K562 (cell line): ENCODE measurements around the gene AMZ2. TPM values are rescaled to one million over a fixed set of nuclear protein-coding genes. Genes with fewer than 3 reads are reported as not detected.

Source experiments
- ATAC-seq: fragments of 200-7000 bp; cut with Tn5 transposase; 3 replicates; pipeline ENCODE4 v1.9.1; 2020; ENCODE audit warnings: moderate library complexity
- BruUV-seq: library from RNA; stranded (reverse); fragments of 400-500 nt; replicated peaks from 2 replicates; lab custom pipeline; 2021; lab: Mats Ljungman, UMichigan
- CTCF ChIA-PET: fragments of 300-600 bp; formaldehyde crosslinking; extraction: SDS; loops from one replicate; lab custom pipeline; 2021; ENCODE audit warnings: low intra/inter-chr PET ratio; lab: Yijun Ruan, JAX
- POLR2A ChIA-PET: fragments of 300-600, 350-650 bp; sonication (Branson Sonifier 250); formaldehyde crosslinking; extraction: SDS; loops from one replicate; lab custom pipeline; 2021; ENCODE audit warnings: antibody characterized with exemption, inconsistent platforms; lab: Yijun Ruan, JAX
- DNase-seq, 4 experiments: peaks; one replicate each; pipeline versions ENCODE4 v3.0.0 to v3.0.0-alpha.2; 2011 to 2018; ENCODE audit warnings: low spot score in 3 of 4, mixed read lengths in 3 of 4; ENCODE audit errors: extremely low read depth in 1 of 4
- FAIRE-seq: peaks from 2 replicates; lab custom pipeline; 2011; peaks lifted over from hg19 to GRCh38; lab: Jason Lieb, UNC
- H2AFZ ChIP-seq: 2 replicates; pipeline ENCODE4 v1.6.0; 2011; ENCODE audit warnings: low read depth, low read length, control low read depth, inconsistent platforms
- H3K27ac ChIP-seq: fragments of 200-600 bp; 3 replicates; pipeline ENCODE4 v1.8.0; 2011; ENCODE audit warnings: low read depth, mild to moderate bottlenecking, control low read depth, inconsistent platforms, low read length, moderate library complexity, mixed read lengths; ENCODE audit errors: extremely low read depth
- H3K27me3 ChIP-seq, 2 experiments: fragments of 300-600 bp in 1 of 2; 2 replicates in 1 of 2; 3 replicates in 1 of 2; pipeline versions ENCODE4 v1.6.0 to v1.8.0; 2011; ENCODE audit warnings: inconsistent platforms in 2 of 2, low read length in 2 of 2, mild to moderate bottlenecking in 1 of 2, mixed read lengths in 1 of 2, moderate library complexity in 1 of 2; ENCODE audit not compliant: control insufficient read depth in 2 of 2, insufficient read depth in 2 of 2
- H3K36me3 ChIP-seq: fragments of 300-600 bp; 3 replicates; pipeline ENCODE4 v1.8.0; 2011; ENCODE audit warnings: mild to moderate bottlenecking, low read length, inconsistent platforms; ENCODE audit not compliant: control insufficient read depth, insufficient read depth
- H3K4me1 ChIP-seq, 2 experiments: fragments of 200-600 bp in 1 of 2; replicated peaks in 1 of 2; 2 replicates in 1 of 2; 3 replicates in 1 of 2; pipeline versions ENCODE4 v1.5.1 to v1.8.0; 2011; ENCODE audit warnings: inconsistent platforms in 2 of 2, low read length in 2 of 2, mild to moderate bottlenecking in 1 of 2, mixed read lengths in 1 of 2, moderate library complexity in 1 of 2; ENCODE audit not compliant: control insufficient read depth in 2 of 2, insufficient read depth in 2 of 2
- H3K4me2 ChIP-seq: 2 replicates; pipeline ENCODE4 v1.6.1; 2011; ENCODE audit warnings: low read length, control low read depth, inconsistent platforms, mixed read lengths; ENCODE audit not compliant: insufficient read depth
- H3K4me3 ChIP-seq: fragments of 200-600 bp; sonication (generic), shearing (Covaris generic); 2 replicates; pipeline ENCODE4 v1.5.1; 2016; ENCODE audit warnings: control low read depth, inconsistent platforms
- H3K79me2 ChIP-seq: fragments of 200-600 bp; 3 replicates; pipeline ENCODE4 v1.8.0; 2011; ENCODE audit warnings: low read length, inconsistent platforms; ENCODE audit not compliant: control insufficient read depth, insufficient read depth
- H3K9ac ChIP-seq, 2 experiments: 2 replicates each; pipeline versions ENCODE4 v1.6.0 to v1.6.1; 2011; ENCODE audit warnings: low read depth in 2 of 2, low read length in 2 of 2, control low read depth in 1 of 2, inconsistent platforms in 1 of 2, mild to moderate bottlenecking in 1 of 2, mixed read lengths in 1 of 2; ENCODE audit not compliant: insufficient read depth in 1 of 2
- H3K9me1 ChIP-seq: one replicate; pipeline ENCODE4 v1.6.0; 2011; ENCODE audit warnings: inconsistent platforms, mild to moderate bottlenecking, low read length, moderate library complexity; ENCODE audit not compliant: control insufficient read depth, insufficient read depth
- H3K9me3 ChIP-seq: replicated peaks from 2 replicates; pipeline ENCODE4 v1.5.1; 2011; ENCODE audit warnings: low read depth, low read length, inconsistent platforms; ENCODE audit not compliant: control insufficient read depth, insufficient read depth
- H4K20me1 ChIP-seq: replicated peaks from 2 replicates; pipeline ENCODE4 v1.6.1; 2011; ENCODE audit warnings: low read length, inconsistent platforms, mixed read lengths; ENCODE audit not compliant: control insufficient read depth, insufficient read depth
- FOXJ3 ChIP-seq: sonication (generic); formaldehyde crosslinking; IDR thresholded peaks from 2 replicates; pipeline ENCODE4 v1.4.0; 2020; ENCODE audit warnings: mild to moderate bottlenecking, missing genetic modification reagents
- JUND ChIP-seq, 2 experiments: IDR thresholded peaks; 2 replicates in 1 of 2; 3 replicates in 1 of 2; pipeline ENCODE4 v1.6.1; 2011; ENCODE audit warnings: borderline replicate concordance in 2 of 2, low read depth in 2 of 2, low read length in 2 of 2, improper control_type of control experiment in 1 of 2, missing biosample characterization in 1 of 2, missing genetic modification characterization in 1 of 2, missing genetic modification reagents in 1 of 2
- KAT2B ChIP-seq: IDR thresholded peaks from one replicate; pipeline ENCODE4 v1.6.1; 2012; ENCODE audit warnings: low read depth, mild to moderate bottlenecking, control low read depth, inconsistent platforms, low read length, moderate library complexity
- MAFF ChIP-seq: IDR thresholded peaks from 2 replicates; pipeline ENCODE4 v1.6.1; 2012; ENCODE audit warnings: low read length, improper control_type of control experiment
- MECOM ChIP-seq: fragments of 250-450 bp; sonication (Bioruptor Pico); IDR thresholded peaks from 2 replicates; pipeline ENCODE4 v1.8.0; 2022; ENCODE audit warnings: inconsistent platforms
- MYBL2 ChIP-seq, 2 experiments: fragments of 450-650 bp in 1 of 2; sonication (generic) in 1 of 2; formaldehyde crosslinking in 1 of 2; IDR thresholded peaks; 2 replicates each; pipeline versions ENCODE4 v1.6.1 to v1.8.1; 2017 to 2022; ENCODE audit warnings: borderline replicate concordance in 1 of 2, inconsistent platforms in 1 of 2, low read depth in 1 of 2, mild to moderate bottlenecking in 1 of 2, missing genetic modification reagents in 1 of 2, moderate library complexity in 1 of 2
- NCOA4 ChIP-seq: fragments of 450-650 bp; IDR thresholded peaks from 2 replicates; pipeline ENCODE4 v1.6.1; 2018; ENCODE audit warnings: mild to moderate bottlenecking; ENCODE audit not compliant: partially characterized antibody
- NFIC ChIP-seq: fragments of 450-650 bp; IDR thresholded peaks from 2 replicates; pipeline ENCODE4 v1.6.1; 2017; ENCODE audit warnings: mild to moderate bottlenecking, inconsistent platforms
- OTX1 ChIP-seq: fragments of 450-650 bp; formaldehyde crosslinking; IDR thresholded peaks from 2 replicates; pipeline ENCODE4 v1.4.0; 2022; ENCODE audit warnings: mild to moderate bottlenecking
- POU5F1 ChIP-seq: fragments of 150-350 bp; IDR thresholded peaks from 2 replicates; pipeline ENCODE4 v1.6.1; 2014; ENCODE audit warnings: borderline replicate concordance, low read length, low read depth, mild to moderate bottlenecking; ENCODE audit not compliant: partially characterized antibody
- PURB ChIP-seq: sonication (generic); formaldehyde crosslinking; IDR thresholded peaks from 2 replicates; pipeline ENCODE4 v1.9.0; 2021; ENCODE audit warnings: low read depth, mild to moderate bottlenecking, missing genetic modification reagents
- THAP12 ChIP-seq: fragments of 250-450 bp; sonication (Bioruptor Pico); IDR thresholded peaks from 2 replicates; pipeline ENCODE4 v1.9.0; 2021; ENCODE audit warnings: mild to moderate bottlenecking, inconsistent platforms
- ZNF398 ChIP-seq: fragments of 250-450 bp; sonication (Bioruptor Pico); IDR thresholded peaks from 2 replicates; pipeline ENCODE4 v1.8.0; 2021; ENCODE audit warnings: moderate library complexity, mild to moderate bottlenecking, inconsistent platforms
- WGBS: fragments of 100-300 bp; shearing (Covaris generic); methylation state at CpG from one replicate; pipeline ENCODE4 v1.1.6; 2016; ENCODE audit warnings: low coverage, mixed read lengths; ENCODE audit not compliant: insufficient coverage; ENCODE audit errors: missing lambda C conversion rate; 5-methylcytosine and 5-hydroxymethylcytosine counted together
- in situ Hi-C: fragments of 300-500 bp; cut with MboI; formaldehyde crosslinking; loops from 4 replicates; pipeline ENCODE4 v1.15.0; 2018; ENCODE audit warnings: inconsistent platforms, mixed read lengths
- intact Hi-C: fragments of 100-400 bp; cut with micrococcal nuclease; formaldehyde crosslinking; loops from 2 replicates; pipeline ENCODE4 v1.14.2; 2022
- polyA plus RNA-seq, 8 experiments: library from polyadenylated mRNA; depleted of rRNA in 4 of 8; stranded (reverse) in 5 of 8; unstranded in 3 of 8; fragments of >200 nt; fragmentation: Nextera tagmentation in 2 of 8; fragmentation: Illumina TruSeq in 1 of 8; extraction: Ambion mirVana in 2 of 8; extraction: Trizol in 1 of 8; gene quantifications; 2 replicates each; pipeline versions ENCODE4 v1.2.1 to v1.2.3, GENCODE V29; 2011 to 2014; ENCODE audit warnings: inconsistent platforms in 1 of 8, missing spikeins in 1 of 8
- total RNA-seq, 7 experiments: library from RNA; depleted of rRNA in 6 of 7; stranded (reverse); fragments of >200 nt in 6 of 7; fragmentation: Illumina TruSeq in 2 of 7; extraction: Trizol in 2 of 7; gene quantifications; 2 replicates each; pipeline versions ENCODE4 v1.2.1 to v1.2.3, GENCODE V29; 2011 to 2021; ENCODE audit warnings: low replicate concordance in 1 of 7

The AMZ2 gene
- total and polyA plus RNA-seq, 9 of the 15 experiments (the other 6 are each of a cell fraction or from before 2014, with no cell fraction given): 22.6 to 92.2 (median 52.6) TPM

- H3K9me3 ChIP-seq: no peaks in the 10 kb centered on the region
- POLR2A ChIA-PET: no interaction called here
- ATAC-seq: no peak
- no peak overlapping the region for H3K27ac ChIP-seq
- no peak overlapping the region for H3K4me2 ChIP-seq
- in situ Hi-C loops: no loop called here
- H3K9ac ChIP-seq: no peak overlapping the region
- no peak overlapping the region for H3K4me3 ChIP-seq
- H3K27me3 ChIP-seq: no peaks in the 10 kb centered on the region; a peak in 2 of 5 replicates
- H3K4me1 ChIP-seq: peaks cover 8 to 22% of the 10 kb centered on the region in 2 experiments
- H3K9me1 ChIP-seq: no peaks in the 10 kb centered on the region
- WGBS: 84% methylated on average over 7 of the region's 7 CpGs
- TF ChIP-seq KAT2B (no peak), FOXJ3 (CRISPR knock-in tag) (no peak), MECOM (CRISPR knock-in tag) (no peak), THAP12 (CRISPR knock-in tag) (no peak), NCOA4 (no peak), NFIC (no peak), MYBL2 (IDR thresholded peaks at IDR 0.05; ENCODE audit: low read depth) (no peak), MYBL2 (CRISPR knock-in tag; IDR thresholded peaks at IDR 0.05; ENCODE audit: borderline replicate concordance) (no peak), ZNF398 (CRISPR knock-in tag) (no peak), MAFF (no peak), OTX1 (CRISPR knock-in tag) (no peak), PURB (CRISPR knock-in tag) (no peak), JUND (IDR thresholded peaks at IDR 0.05; ENCODE audit: borderline replicate concordance, low read depth, low read length) (no peak), JUND (tag; IDR thresholded peaks at IDR 0.05; ENCODE audit: borderline replicate concordance, low read depth, low read length) (no peak), POU5F1 (no peak)
- TF ChIP-seq, all 486 proteins: peak for 0
- no TSS peak for BruUV-seq
- intact Hi-C loops: no loop called here
- CTCF ChIA-PET: no interaction called here
- DNase-seq (no peak), FAIRE-seq (no peak)
- no peak overlapping the region for H2AFZ ChIP-seq
- H3K36me3 ChIP-seq: no peaks in the 10 kb centered on the region
- H3K79me2 ChIP-seq: no peaks in the 10 kb centered on the region
- no peaks in the 10 kb centered on the region for H4K20me1 ChIP-seq
These were observed 41.6 kb downstream of the AMZ2 start for GRCh38 chr17:68289473-68289872.
